OCI-LY3 (cell line): ENCODE measurements around the gene VTCN1.

Experiments
- CTCF ChIP-seq: fragments of 200-600, 300-600 bp; sonication (generic); IDR thresholded peaks from 2 replicates; pipeline ENCODE4 v1.5.1; 2014; ENCODE audit warnings: antibody characterized with exemption, low read length, low read depth
- EZH2phosphoT487 ChIP-seq: fragments of 200-600 bp; shearing (Covaris generic); IDR thresholded peaks from 2 replicates; pipeline ENCODE4 v1.6.1; 2018; ENCODE audit warnings: antibody characterized with exemption, mixed run types, low read depth

GRCh38 chr1:117116784-117117130, 94.0 kb downstream of the VTCN1 start:
- TF ChIP-seq CTCF (no peak), EZH2phosphoT487 (no peak)
